SK-N-MC (cell line): ENCODE results near the gene ANKS1B.

ENCODE experiments used
- DNase-seq: peaks from one replicate; pipeline ENCODE4 v3.0.0-alpha.2; 2011; ENCODE audit warnings: low read depth, low spot score
- H3K27ac ChIP-seq: fragments of 200-600 bp; sonication (generic); 2 replicates; pipeline ENCODE4 v1.5.1; 2016; ENCODE audit warnings: mixed run types
- H3K36me3 ChIP-seq: fragments of 200-600 bp; sonication (generic); 2 replicates; pipeline ENCODE4 v1.6.1; 2017; ENCODE audit warnings: antibody characterized with exemption, low read length, mixed read lengths; ENCODE audit not compliant: insufficient read depth
- H3K4me3 ChIP-seq: fragments of 200-600 bp; sonication (generic); 2 replicates; pipeline ENCODE4 v1.5.1; 2016
- H3K9ac ChIP-seq: fragments of 200-600 bp; sonication (generic); 2 replicates; pipeline ENCODE4 v1.8.0; 2017; ENCODE audit warnings: mixed run types, mixed read lengths; ENCODE audit not compliant: insufficient read length
- H3K9me3 ChIP-seq: fragments of 200-600 bp; sonication (generic); 2 replicates; pipeline ENCODE4 v1.6.1; 2017; ENCODE audit warnings: low read depth, mild to moderate bottlenecking, antibody characterized with exemption, low read length, moderate library complexity, mixed read lengths
- EZH2 ChIP-seq: fragments of 200-600 bp; sonication (generic); IDR thresholded peaks from one replicate; pipeline ENCODE4 v1.6.1; 2017; ENCODE audit warnings: antibody characterized with exemption
- FOXP2 ChIP-seq: optimal IDR thresholded peaks from 2 replicates; pipeline ENCODE3; 2011; ENCODE audit warnings: mild to moderate bottlenecking, moderate library complexity; ENCODE audit not compliant: insufficient read depth; ENCODE audit errors: extremely low read length, control extremely low read depth
- POLR2AphosphoS5 ChIP-seq: IDR thresholded peaks from 2 replicates; pipeline ENCODE4 v1.6.1; 2012; ENCODE audit warnings: mild to moderate bottlenecking, low read depth, low read length, borderline replicate concordance

Gene ANKS1B

GRCh38 chr12:99383258-99383657 is 601.5 kb downstream of the ANKS1B start:
- Histone ChIP-seq H3K9me3 (no peaks in the 10 kb centered on the region), H3K27ac (no peak overlapping the region), H3K4me3 (no peak overlapping the region), H3K36me3 (no peaks in the 10 kb centered on the region), H3K9ac (no peak overlapping the region)
- TF ChIP-seq POLR2AphosphoS5 (no peak), EZH2 (no peak), FOXP2 (no peak)
- DNase-seq: no peak

- no peak for DNase-seq
- Histone ChIP-seq H3K27ac (no peak overlapping the region), H3K9ac (no peak overlapping the region), H3K36me3 (no peaks in the 10 kb centered on the region), H3K9me3 (no peaks in the 10 kb centered on the region), H3K4me3 (no peak overlapping the region)
- TF ChIP-seq FOXP2: no peak
- TF ChIP-seq POLR2AphosphoS5: no peak
- no peak for TF ChIP-seq EZH2
These were observed 602.7 kb downstream of the ANKS1B start for GRCh38 chr12:99381992-99382391.

GRCh38 chr12:99380701-99381100 is 604.0 kb downstream of the ANKS1B start:
- H3K9ac ChIP-seq: no peak overlapping the region
- H3K4me3 ChIP-seq: peak overlapping the region; percentile 53
- H3K27ac ChIP-seq: peak overlapping the region; percentile 90
- TF ChIP-seq EZH2 (no peak), FOXP2 (peak; percentile 16)
- peak; percentile 75 for DNase-seq
- no peaks in the 10 kb centered on the region for H3K36me3 ChIP-seq
- no peaks in the 10 kb centered on the region for H3K9me3 ChIP-seq

GRCh38 chr12:99374023-99374422 is 610.7 kb downstream of the ANKS1B start:
- no peak overlapping the region for H3K27ac ChIP-seq
- H3K9me3 ChIP-seq: no peaks in the 10 kb centered on the region
- TF ChIP-seq EZH2 (no peak), FOXP2 (no peak), POLR2AphosphoS5 (no peak)
- no peak overlapping the region for H3K4me3 ChIP-seq
- H3K36me3 ChIP-seq: no peaks in the 10 kb centered on the region
- DNase-seq: no peak
- no peak overlapping the region for H3K9ac ChIP-seq

- no peak for DNase-seq
- TF ChIP-seq FOXP2 (no peak), POLR2AphosphoS5 (no peak), EZH2 (no peak)
- Histone ChIP-seq H3K9ac (no peak overlapping the region), H3K27ac (peak overlapping the region; percentile 40; the same call in 1 of the 2 replicates), H3K4me3 (no peak overlapping the region), H3K9me3 (no peaks in the 10 kb centered on the region), H3K36me3 (no peaks in the 10 kb centered on the region)
These were observed 612.3 kb downstream of the ANKS1B start for GRCh38 chr12:99372257-99372920.

- no peaks in the 10 kb centered on the region for H3K36me3 ChIP-seq
- no peak for TF ChIP-seq EZH2
- no peak for TF ChIP-seq POLR2AphosphoS5
- no peak for TF ChIP-seq FOXP2
These were observed 614.2 kb downstream of the ANKS1B start for GRCh38 chr12:99370421-99371138.

GRCh38 chr12:99367181-99367580 is 617.6 kb downstream of the ANKS1B start:
- TF ChIP-seq EZH2 (no peak), POLR2AphosphoS5 (no peak), FOXP2 (no peak)
- Histone ChIP-seq H3K9me3 (no peaks in the 10 kb centered on the region), H3K4me3 (no peak overlapping the region)

More at GRCh38 chr12:99370421-99371138, 614.2 kb downstream of the ANKS1B start:
- Histone ChIP-seq H3K9me3 (no peaks in the 10 kb centered on the region), H3K4me3 (no peak overlapping the region), H3K9ac (no peak overlapping the region), H3K27ac (no peak overlapping the region)
- DNase-seq: no peak

GRCh38 chr12:99352269-99352668 is 632.5 kb downstream of the ANKS1B start:
- DNase-seq: no peak
- Histone ChIP-seq H3K36me3 (no peaks in the 10 kb centered on the region), H3K4me3 (no peak overlapping the region), H3K9ac (no peak overlapping the region), H3K27ac (no peak overlapping the region), H3K9me3 (no peaks in the 10 kb centered on the region)
- TF ChIP-seq POLR2AphosphoS5 (no peak), EZH2 (no peak), FOXP2 (no peak)

More at GRCh38 chr12:99367181-99367580, 617.6 kb downstream of the ANKS1B start:
- DNase-seq: no peak
- Histone ChIP-seq H3K36me3 (no peaks in the 10 kb centered on the region), H3K27ac (no peak overlapping the region), H3K9ac (no peak overlapping the region)

GRCh38 chr12:99343960-99344359 is 640.8 kb downstream of the ANKS1B start:
- Histone ChIP-seq H3K4me3 (no peak overlapping the region), H3K27ac (no peak overlapping the region), H3K9me3 (no peaks in the 10 kb centered on the region), H3K9ac (no peak overlapping the region), H3K36me3 (no peaks in the 10 kb centered on the region)
- no peak for DNase-seq
- TF ChIP-seq FOXP2 (no peak), POLR2AphosphoS5 (no peak), EZH2 (no peak)
